BLaER1 (cell line): ENCODE measurements around the gene SMARCA4.
A peak's percentile ranks its signal among the peaks of the same experiment; 100 is the strongest.
"Not testable (repeated sequence)": the region's sequence is repeated elsewhere in the genome, so short reads cannot be mapped to it uniquely, and the experiment has no call there.

ENCODE experiments used
- H3K27ac ChIP-seq: shearing (Covaris generic); formaldehyde crosslinking; 2 replicates; pipeline ENCODE4 v1.8.1; 2022
- H3K27me3 ChIP-seq: shearing (Covaris generic); formaldehyde crosslinking; 2 replicates; pipeline ENCODE4 v1.8.1; 2022
- H3K36me3 ChIP-seq: shearing (Covaris generic); formaldehyde crosslinking; 2 replicates; pipeline ENCODE4 v1.8.1; 2022
- H3K4me1 ChIP-seq: shearing (Covaris generic); formaldehyde crosslinking; 2 replicates; pipeline ENCODE4 v1.8.1; 2022
- H3K4me2 ChIP-seq: shearing (Covaris generic); formaldehyde crosslinking; 2 replicates; pipeline ENCODE4 v1.8.1; 2022
- H3K4me3 ChIP-seq: shearing (Covaris generic); formaldehyde crosslinking; 2 replicates; pipeline ENCODE4 v1.8.1; 2022
- H3K9ac ChIP-seq: shearing (Covaris generic); formaldehyde crosslinking; 2 replicates; pipeline ENCODE4 v1.8.1; 2022
- H3K9me3 ChIP-seq: shearing (Covaris generic); formaldehyde crosslinking; 2 replicates; pipeline ENCODE4 v1.8.1; 2022
- H4K20me1 ChIP-seq: shearing (Covaris generic); formaldehyde crosslinking; 2 replicates; pipeline ENCODE4 v1.8.1; 2022
- Cebpa-rat ChIP-seq: shearing (Covaris generic); IDR thresholded peaks from 2 replicates; pipeline ENCODE4 v1.8.1; 2022

SMARCA4 gene

GRCh38 chr19:11090997-11091702, 130.3 kb downstream of the SMARCA4 start:
- Histone ChIP-seq H3K4me3 (peak overlapping the region; percentile 87), H3K4me2 (peak overlapping the region; percentile 86), H3K36me3 (peaks cover 43% of the 10 kb centered on the region), H3K4me1 (peaks cover 82% of the 10 kb centered on the region), H3K9me3 (no peaks in the 10 kb centered on the region), H3K9ac (peak overlapping the region; percentile 93), H3K27me3 (no peaks in the 10 kb centered on the region), H4K20me1 (peaks cover 57% of the 10 kb centered on the region), H3K27ac (peak overlapping the region; percentile 95)
- no peak for TF ChIP-seq Cebpa-rat

- TF ChIP-seq Cebpa-rat: no peak
- Histone ChIP-seq H3K36me3 (peaks cover 49% of the 10 kb centered on the region), H4K20me1 (peaks cover 63% of the 10 kb centered on the region), H3K4me2 (peak overlapping the region; percentile 86), H3K9me3 (no peaks in the 10 kb centered on the region), H3K9ac (peak overlapping the region; percentile 93), H3K4me3 (peak overlapping the region; percentile 87), H3K27ac (peak overlapping the region; percentile 95), H3K4me1 (peaks cover 81% of the 10 kb centered on the region), H3K27me3 (no peaks in the 10 kb centered on the region)
Observed at GRCh38 chr19:11091703-11092153, 130.9 kb downstream of the SMARCA4 start.

GRCh38 chr19:11092181-11092538, 131.3 kb downstream of the SMARCA4 start:
- Histone ChIP-seq H3K9me3 (no peaks in the 10 kb centered on the region), H3K4me3 (peak overlapping the region; percentile 87), H3K27ac (peak overlapping the region; percentile 95), H3K4me1 (peaks cover 77% of the 10 kb centered on the region), H3K9ac (peak overlapping the region; percentile 93; the same call in 1 of the 2 replicates), H3K4me2 (peak overlapping the region; percentile 86), H3K27me3 (no peaks in the 10 kb centered on the region), H3K36me3 (peaks cover 53% of the 10 kb centered on the region), H4K20me1 (peaks cover 68% of the 10 kb centered on the region)
- TF ChIP-seq Cebpa-rat: no peak

GRCh38 chr19:11093689-11094238, 132.9 kb downstream of the SMARCA4 start:
- Histone ChIP-seq H3K36me3 (peaks cover 69% of the 10 kb centered on the region), H4K20me1 (peaks cover 84% of the 10 kb centered on the region), H3K4me1 (peaks cover 69% of the 10 kb centered on the region), H3K9ac (no peak overlapping the region), H3K4me3 (no peak overlapping the region), H3K9me3 (peaks cover 5% of the 10 kb centered on the region; the same call in 1 of the 2 replicates), H3K4me2 (peak overlapping the region; percentile 86), H3K27me3 (no peaks in the 10 kb centered on the region), H3K27ac (no peak overlapping the region)
- TF ChIP-seq Cebpa-rat: no peak

- TF ChIP-seq Cebpa-rat: no peak
- Histone ChIP-seq H3K27ac (peak overlapping the region; percentile 59), H3K9me3 (peaks cover 6% of the 10 kb centered on the region; the same call in 1 of the 2 replicates), H3K27me3 (no peaks in the 10 kb centered on the region), H3K4me3 (0 out of 2 replicates have a peak overlapping the region, but pooled peaks have one; percentile 15), H3K36me3 (peaks cover 74% of the 10 kb centered on the region), H3K4me1 (peaks cover 70% of the 10 kb centered on the region), H3K9ac (peak overlapping the region; percentile 52; the same call in 1 of the 2 replicates), H4K20me1 (peaks cover 91% of the 10 kb centered on the region), H3K4me2 (peak overlapping the region; percentile 78)
Observed at GRCh38 chr19:11094520-11094894, 133.7 kb downstream of the SMARCA4 start.

GRCh38 chr19:11096210-11096841, 135.5 kb downstream of the SMARCA4 start:
- peaks cover 92% of the 10 kb centered on the region for H3K36me3 ChIP-seq
- H3K4me1 ChIP-seq: peaks cover 76% of the 10 kb centered on the region
- H4K20me1 ChIP-seq: peaks cover 100% of the 10 kb centered on the region
- peak overlapping the region; percentile 78 for H3K4me2 ChIP-seq
- no peak for TF ChIP-seq Cebpa-rat
- H3K4me3 ChIP-seq: no peak overlapping the region
- no peak overlapping the region; the same call in 1 of the 2 replicates for H3K27ac ChIP-seq
- H3K27me3 ChIP-seq: no peaks in the 10 kb centered on the region
- no peak overlapping the region for H3K9ac ChIP-seq
- H3K9me3 ChIP-seq: peaks cover 6% of the 10 kb centered on the region; the same call in 1 of the 2 replicates

- H3K36me3 ChIP-seq: peaks cover 96% of the 10 kb centered on the region
Observed at GRCh38 chr19:11097367-11097766, 136.5 kb downstream of the SMARCA4 start.

GRCh38 chr19:11098327-11098726, 137.5 kb downstream of the SMARCA4 start:
- peaks cover 96% of the 10 kb centered on the region for H3K36me3 ChIP-seq
- H4K20me1 ChIP-seq: peaks cover 100% of the 10 kb centered on the region
- TF ChIP-seq Cebpa-rat: no peak
- H3K4me1 ChIP-seq: peaks cover 56% of the 10 kb centered on the region
- no peak overlapping the region for H3K4me2 ChIP-seq
- no peak overlapping the region for H3K4me3 ChIP-seq
- H3K9me3 ChIP-seq: peaks cover 6% of the 10 kb centered on the region; the same call in 1 of the 2 replicates
- no peak overlapping the region for H3K27ac ChIP-seq
- H3K9ac ChIP-seq: no peak overlapping the region
- no peaks in the 10 kb centered on the region for H3K27me3 ChIP-seq

More at GRCh38 chr19:11097367-11097766, 136.5 kb downstream of the SMARCA4 start:
- H3K4me3 ChIP-seq, H3K9ac ChIP-seq, H3K4me2 ChIP-seq, H3K9me3 ChIP-seq, H3K27ac ChIP-seq, H3K27me3 ChIP-seq: not testable (repeated sequence)
- H4K20me1 ChIP-seq: peaks cover 100% of the 10 kb centered on the region
- peaks cover 66% of the 10 kb centered on the region for H3K4me1 ChIP-seq

- peaks cover 100% of the 10 kb centered on the region for H4K20me1 ChIP-seq
- H3K4me2 ChIP-seq: no peak overlapping the region
- no peaks in the 10 kb centered on the region for H3K27me3 ChIP-seq
- TF ChIP-seq Cebpa-rat: no peak
- H3K4me1 ChIP-seq: peaks cover 51% of the 10 kb centered on the region
- H3K27ac ChIP-seq: no peak overlapping the region
- peaks cover 6% of the 10 kb centered on the region; the same call in 1 of the 2 replicates for H3K9me3 ChIP-seq
- no peak overlapping the region for H3K9ac ChIP-seq
- no peak overlapping the region for H3K4me3 ChIP-seq
- peaks cover 96% of the 10 kb centered on the region for H3K36me3 ChIP-seq
Observed at GRCh38 chr19:11098861-11099260, 138.0 kb downstream of the SMARCA4 start.
